GM23338 (cell line): ENCODE measurements around the gene SLC25A30.

Source experiments
- CREB1 ChIP-seq: fragments of 250-450 bp; sonication (Bioruptor Pico); IDR thresholded peaks from 2 replicates; pipeline ENCODE4 v1.5.0; 2020; ENCODE audit warnings: low read depth, mild to moderate bottlenecking, moderate library complexity
- CTCF ChIP-seq, 2 experiments: fragments of 200-600 bp in 1 of 2; sonication (generic) in 1 of 2; conservative IDR thresholded peaks; 2 replicates each; pipeline versions ENCODE4 v1.5.1 to v1.6.1; 2016 to 2017; ENCODE audit warnings: antibody characterized with exemption in 2 of 2, low read depth in 2 of 2, mild to moderate bottlenecking in 2 of 2, moderate library complexity in 1 of 2
- ETS1 ChIP-seq: IDR thresholded peaks from 2 replicates; pipeline ENCODE4 v1.6.1; 2016; ENCODE audit warnings: antibody characterized with exemption
- EZH2 ChIP-seq: fragments of 200-600 bp; sonication (generic); IDR thresholded peaks from one replicate; pipeline ENCODE4 v1.8.0; 2017; ENCODE audit warnings: antibody characterized with exemption, mild to moderate bottlenecking, low read depth; ENCODE audit not compliant: unreplicated experiment
- EZH2phosphoT487 ChIP-seq: fragments of 200-600 bp; sonication (generic); IDR thresholded peaks from one replicate; pipeline ENCODE4 v1.8.1; 2018; ENCODE audit warnings: antibody characterized with exemption; ENCODE audit not compliant: unreplicated experiment
- JUNB ChIP-seq: IDR thresholded peaks from one replicate; pipeline ENCODE4 v1.6.1; 2016; ENCODE audit warnings: antibody characterized with exemption; ENCODE audit not compliant: unreplicated experiment
- NANOG ChIP-seq: IDR thresholded peaks from 2 replicates; pipeline ENCODE4 v1.6.1; 2016; ENCODE audit warnings: antibody characterized with exemption, borderline replicate concordance
- POLR2AphosphoS5 ChIP-seq: IDR thresholded peaks from 2 replicates; pipeline ENCODE4 v1.6.1; 2016; ENCODE audit warnings: antibody characterized with exemption, low read depth
- REST ChIP-seq: IDR thresholded peaks from one replicate; pipeline ENCODE4 v1.6.1; 2018; ENCODE audit warnings: antibody characterized with exemption; ENCODE audit not compliant: unreplicated experiment
- STAT1 ChIP-seq: IDR thresholded peaks from one replicate; pipeline ENCODE4 v1.6.1; 2016; ENCODE audit warnings: antibody characterized with exemption; ENCODE audit not compliant: unreplicated experiment
- ZNF462 ChIP-seq: fragments of 250-450 bp; sonication (Bioruptor Pico); IDR thresholded peaks from 2 replicates; pipeline ENCODE4 v1.5.0; 2020; ENCODE audit warnings: mild to moderate bottlenecking, moderate library complexity

GRCh38 chr13:45413826-45414307 is 4.3 kb downstream of the SLC25A30 start:
- TF ChIP-seq EZH2: no peak
- no peak for TF ChIP-seq STAT1
- TF ChIP-seq CTCF (conservative IDR thresholded peaks at IDR 0.05; ENCODE audit: low read depth in 2 of 2): no peak
- no peak for TF ChIP-seq EZH2phosphoT487
- no peak for TF ChIP-seq ZNF462 (CRISPR knock-in tag)
- TF ChIP-seq POLR2AphosphoS5: no peak
- TF ChIP-seq REST: no peak
- no peak for TF ChIP-seq NANOG
- no peak for TF ChIP-seq JUNB
- no peak for TF ChIP-seq ETS1
- TF ChIP-seq CREB1 (CRISPR knock-in tag): no peak
